Measurements from ENCODE around the gene TMEM63C.
"Not testable (repeated sequence)": the region's sequence is repeated elsewhere in the genome, so short reads cannot be mapped to it uniquely, and the experiment has no call there.

Gene TMEM63C

GRCh38 chr14:77157740-77158139, 23.9 kb upstream of the TMEM63C start:
- DNase-seq, result no peak

GRCh38 chr14:77158175-77158881, 23.3 kb upstream of the TMEM63C start:
- DNase-seq, result peak; percentile 54

- DNase-seq, result no peak
Observed at GRCh38 chr14:77158882-77159255, 22.7 kb upstream of the TMEM63C start.

GRCh38 chr14:77161011-77161410, 20.6 kb upstream of the TMEM63C start:
- no peak for DNase-seq

GRCh38 chr14:77170045-77170444, 11.6 kb upstream of the TMEM63C start:
- DNase-seq, result no peak

GRCh38 chr14:77172916-77173315, 8.7 kb upstream of the TMEM63C start:
- no peak for DNase-seq

GRCh38 chr14:77173911-77174617, 7.5 kb upstream of the TMEM63C start:
- not testable (repeated sequence) for DNase-seq

GRCh38 chr14:77175843-77176242, 5.8 kb upstream of the TMEM63C start:
- DNase-seq, result no peak

- DNase-seq, result no peak
Observed at GRCh38 chr14:77177702-77178101, 3.9 kb upstream of the TMEM63C start.

GRCh38 chr14:77178656-77179055, 2.9 kb upstream of the TMEM63C start:
- no peak for DNase-seq

- DNase-seq, result no peak
Observed at GRCh38 chr14:77180726-77181602, 634 bp upstream of the TMEM63C start.

- DNase-seq, result no peak
Observed at GRCh38 chr14:77183896-77184295, 2.3 kb downstream of the TMEM63C start.

- no peak for DNase-seq
Observed at GRCh38 chr14:77184396-77185092, 2.9 kb downstream of the TMEM63C start.

GRCh38 chr14:77185093-77185465, 3.5 kb downstream of the TMEM63C start:
- DNase-seq, result no peak

- no peak for DNase-seq
Observed at GRCh38 chr14:77186911-77187648, 5.5 kb downstream of the TMEM63C start.

- no peak for DNase-seq
Observed at GRCh38 chr14:77187649-77188012, 6.0 kb downstream of the TMEM63C start.

GRCh38 chr14:77189479-77189878, 7.9 kb downstream of the TMEM63C start:
- no peak for DNase-seq

- no peak for DNase-seq
Observed at GRCh38 chr14:77190977-77191376, 9.4 kb downstream of the TMEM63C start.

- peak; percentile 1 for DNase-seq
Observed at GRCh38 chr14:77194706-77195105, 13.1 kb downstream of the TMEM63C start.

GRCh38 chr14:77195766-77196165, 14.2 kb downstream of the TMEM63C start:
- no peak for DNase-seq

GRCh38 chr14:77197988-77198387, 16.4 kb downstream of the TMEM63C start:
- no peak for DNase-seq

GRCh38 chr14:77198561-77198960, 17.0 kb downstream of the TMEM63C start:
- no peak for DNase-seq
